Measurements from ENCODE around the gene ABCA4.
"Not testable (repeated sequence)": the region's sequence is repeated elsewhere in the genome, so short reads cannot be mapped to it uniquely, and the experiment has no call there.

Gene ABCA4

GRCh38 chr1:93972341-93972740 is 148.6 kb downstream of the ABCA4 start:
- FAIRE-seq, result no peak

- no peak for FAIRE-seq
These were observed 151.1 kb downstream of the ABCA4 start for GRCh38 chr1:93969887-93970286.

- FAIRE-seq, result no peak
These were observed 151.6 kb downstream of the ABCA4 start for GRCh38 chr1:93969371-93969770.

DNA sequence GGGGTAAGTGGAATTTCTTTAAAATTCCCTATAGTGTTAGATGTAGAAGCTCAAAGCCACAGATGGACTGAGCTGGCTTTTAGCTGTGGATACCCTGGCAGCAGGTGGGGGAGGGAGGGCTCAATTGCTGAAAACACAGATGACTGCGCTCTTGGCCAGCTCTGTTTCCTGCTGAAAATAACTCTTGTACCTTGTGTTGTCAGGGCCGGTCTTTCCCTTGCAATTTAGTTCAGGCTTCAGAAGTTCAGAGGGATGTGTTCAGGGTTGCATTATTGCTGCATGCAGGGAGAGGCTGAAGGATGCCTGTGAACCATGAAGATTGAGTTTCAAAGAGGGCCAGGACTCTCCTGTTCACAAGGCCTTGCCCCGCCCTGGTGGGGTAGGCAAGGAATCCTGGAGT is 153.6 kb downstream of the ABCA4 start:
- no peak for FAIRE-seq

GRCh38 chr1:93965888-93966287 is 155.1 kb downstream of the ABCA4 start:
- FAIRE-seq, result peak; percentile 51

GRCh38 chr1:93965256-93965655 is 155.7 kb downstream of the ABCA4 start:
- no peak for FAIRE-seq

- FAIRE-seq, result no peak
These were observed 156.2 kb downstream of the ABCA4 start for GRCh38 chr1:93964777-93965200.

DNA sequence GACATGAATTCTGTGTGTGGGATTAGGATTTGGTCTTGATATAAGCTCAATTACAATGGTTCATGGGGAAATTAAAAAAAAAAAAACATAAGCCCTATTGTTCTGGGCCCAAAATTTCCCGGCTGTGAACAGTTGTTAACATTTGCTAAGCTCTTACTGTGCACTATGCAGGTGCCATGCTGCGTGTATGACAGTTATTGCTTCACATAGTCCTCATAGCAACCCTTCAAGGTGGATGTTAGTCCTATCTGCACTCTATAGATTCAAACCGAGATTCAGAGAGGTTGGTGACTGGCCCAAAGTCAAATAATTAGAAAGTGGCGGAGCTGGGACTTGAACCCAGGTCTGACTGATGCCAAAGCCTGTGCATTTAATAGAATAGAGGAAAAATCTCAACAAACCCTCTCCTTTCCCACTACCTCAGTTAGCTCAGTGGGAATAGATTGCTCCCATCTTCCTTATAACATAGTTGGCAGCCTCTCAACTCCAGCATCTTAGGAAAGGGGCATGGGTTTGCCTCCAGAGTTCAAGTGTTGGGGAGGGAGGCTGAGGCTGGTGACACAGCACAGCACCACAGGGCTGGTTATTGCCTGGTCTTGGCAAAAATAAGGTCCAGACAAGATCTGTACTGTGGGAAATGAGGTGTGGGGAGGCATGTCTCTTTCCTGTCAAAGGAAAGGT is 156.7 kb downstream of the ABCA4 start:
- peak; percentile 36 for FAIRE-seq

GRCh38 chr1:93963585-93963984 is 157.4 kb downstream of the ABCA4 start:
- FAIRE-seq, result peak; percentile 85

DNA sequence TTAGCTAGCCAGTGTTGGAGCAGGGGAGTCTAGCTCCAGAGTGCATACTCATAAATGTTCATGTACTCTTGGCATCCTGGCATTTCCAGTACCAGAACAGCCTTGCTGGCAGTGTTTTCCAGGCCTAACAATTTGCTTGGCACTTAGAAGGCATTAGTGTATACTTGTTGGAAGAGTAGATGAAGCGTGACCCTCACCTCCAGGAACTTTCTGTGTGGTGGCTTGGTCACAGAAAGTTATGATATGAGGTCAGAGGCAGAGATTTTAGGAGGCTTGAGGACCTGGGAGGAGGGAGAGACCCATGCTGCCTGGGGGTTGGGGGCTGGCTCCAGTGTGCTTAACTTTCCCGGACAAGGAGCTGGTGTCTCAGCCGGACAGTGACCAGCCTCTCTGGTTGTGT is 159.0 kb downstream of the ABCA4 start:
- FAIRE-seq, result no peak

GRCh38 chr1:93961443-93961842 is 159.5 kb downstream of the ABCA4 start:
- peak; percentile 75 for FAIRE-seq

- no peak for FAIRE-seq
These were observed 160.3 kb downstream of the ABCA4 start for GRCh38 chr1:93960641-93961147.

GRCh38 chr1:93959413-93959812 is 161.5 kb downstream of the ABCA4 start:
- FAIRE-seq, result peak; percentile 88

GRCh38 chr1:93958726-93959100 is 162.2 kb downstream of the ABCA4 start:
- no peak for FAIRE-seq

GRCh38 chr1:93958032-93958725 is 162.8 kb downstream of the ABCA4 start:
- FAIRE-seq, result peak; percentile 86

DNA sequence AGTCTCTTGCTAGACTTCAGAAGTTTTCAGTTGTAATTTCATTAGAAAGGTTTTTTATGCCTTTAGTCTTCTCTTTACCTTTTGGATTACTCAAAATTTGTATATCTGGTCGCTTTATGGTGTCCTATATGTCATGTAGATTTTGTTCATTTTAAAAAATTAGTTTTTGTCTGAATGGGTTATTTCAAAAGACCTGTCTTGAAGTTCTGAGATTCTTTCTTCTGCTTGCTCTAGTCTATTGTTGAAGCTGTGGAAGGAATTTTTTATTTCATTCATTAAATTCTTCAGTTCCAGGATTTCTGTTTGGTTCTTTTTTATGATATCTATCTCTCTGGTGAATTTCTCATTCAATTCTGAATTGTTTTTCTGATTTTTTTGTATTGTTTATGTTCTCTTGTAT is 165.2 kb downstream of the ABCA4 start:
- no peak for FAIRE-seq

- FAIRE-seq, result not testable (repeated sequence)
These were observed 173.8 kb downstream of the ABCA4 start for GRCh38 chr1:93947002-93947686.
